OCI-LY3 (cell line): ENCODE data around the gene SWI5.

Experiments used
- EZH2phosphoT487 ChIP-seq: fragments of 200-600 bp; shearing (Covaris generic); IDR thresholded peaks from 2 replicates; pipeline ENCODE4 v1.6.1; 2018; ENCODE audit warnings: antibody characterized with exemption, mixed run types, low read depth
- TF ChIP-seq, protein P1 (sequence below): fragments of 200-600, 300-600 bp; sonication (generic); IDR thresholded peaks from 2 replicates; pipeline ENCODE4 v1.5.1; 2014; ENCODE audit warnings: antibody characterized with exemption, low read length, low read depth

DNA sequence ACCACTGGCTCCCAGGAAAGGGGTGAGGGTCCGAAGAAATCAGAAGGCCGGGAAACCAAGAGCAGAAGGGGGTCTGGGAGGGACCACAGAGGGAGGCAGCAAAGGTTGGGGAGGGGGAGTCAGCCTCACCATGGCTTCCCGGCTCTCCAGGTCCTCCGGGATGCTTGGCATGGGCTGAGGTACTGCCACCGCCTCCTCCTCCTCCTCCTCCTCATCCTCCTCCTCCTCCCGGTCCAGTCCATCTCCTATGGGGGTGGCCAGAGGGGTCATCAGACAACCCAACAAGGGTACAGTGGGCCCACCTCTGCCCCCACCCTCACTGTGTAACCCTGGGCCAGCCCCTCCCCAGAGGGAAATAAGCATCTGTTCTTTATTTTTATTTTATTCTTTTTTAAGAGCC, 17.8 kb upstream of the SWI5 start:
- TF ChIP-seq, protein P1, sequence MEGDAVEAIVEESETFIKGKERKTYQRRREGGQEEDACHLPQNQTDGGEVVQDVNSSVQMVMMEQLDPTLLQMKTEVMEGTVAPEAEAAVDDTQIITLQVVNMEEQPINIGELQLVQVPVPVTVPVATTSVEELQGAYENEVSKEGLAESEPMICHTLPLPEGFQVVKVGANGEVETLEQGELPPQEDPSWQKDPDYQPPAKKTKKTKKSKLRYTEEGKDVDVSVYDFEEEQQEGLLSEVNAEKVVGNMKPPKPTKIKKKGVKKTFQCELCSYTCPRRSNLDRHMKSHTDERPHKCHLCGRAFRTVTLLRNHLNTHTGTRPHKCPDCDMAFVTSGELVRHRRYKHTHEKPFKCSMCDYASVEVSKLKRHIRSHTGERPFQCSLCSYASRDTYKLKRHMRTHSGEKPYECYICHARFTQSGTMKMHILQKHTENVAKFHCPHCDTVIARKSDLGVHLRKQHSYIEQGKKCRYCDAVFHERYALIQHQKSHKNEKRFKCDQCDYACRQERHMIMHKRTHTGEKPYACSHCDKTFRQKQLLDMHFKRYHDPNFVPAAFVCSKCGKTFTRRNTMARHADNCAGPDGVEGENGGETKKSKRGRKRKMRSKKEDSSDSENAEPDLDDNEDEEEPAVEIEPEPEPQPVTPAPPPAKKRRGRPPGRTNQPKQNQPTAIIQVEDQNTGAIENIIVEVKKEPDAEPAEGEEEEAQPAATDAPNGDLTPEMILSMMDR: no peak
- no peak for TF ChIP-seq EZH2phosphoT487
